Central memory CD4-positive, alpha-beta T cell (primary cell): ENCODE results near the gene ROBO1.
"Not testable (repeated sequence)": the region's sequence is repeated elsewhere in the genome, so short reads cannot be mapped to it uniquely, and the experiment has no call there.

ENCODE experiments used
- DNase-seq: peaks from one replicate; pipeline ENCODE4 v3.0.0; 2022

Gene ROBO1

DNA sequence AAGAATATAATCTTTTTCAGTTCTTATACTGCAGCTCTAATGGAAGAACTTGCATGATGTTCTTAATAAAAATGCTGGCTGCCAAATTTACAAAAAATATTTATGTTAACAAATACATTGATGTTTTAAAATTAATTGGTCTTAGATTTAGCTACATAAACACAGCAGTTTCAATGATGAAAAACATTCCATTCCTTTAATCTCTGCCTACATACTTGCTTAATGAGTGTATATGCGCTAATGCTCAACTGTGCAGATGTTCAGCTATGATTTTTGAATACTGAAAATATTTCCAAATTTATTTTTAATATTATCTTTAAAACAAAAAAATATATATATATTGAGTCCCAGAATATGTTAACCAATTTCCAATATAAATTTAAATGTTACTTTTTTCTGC is 867.4 kb downstream of the ROBO1 start:
- no peak for DNase-seq

DNA sequence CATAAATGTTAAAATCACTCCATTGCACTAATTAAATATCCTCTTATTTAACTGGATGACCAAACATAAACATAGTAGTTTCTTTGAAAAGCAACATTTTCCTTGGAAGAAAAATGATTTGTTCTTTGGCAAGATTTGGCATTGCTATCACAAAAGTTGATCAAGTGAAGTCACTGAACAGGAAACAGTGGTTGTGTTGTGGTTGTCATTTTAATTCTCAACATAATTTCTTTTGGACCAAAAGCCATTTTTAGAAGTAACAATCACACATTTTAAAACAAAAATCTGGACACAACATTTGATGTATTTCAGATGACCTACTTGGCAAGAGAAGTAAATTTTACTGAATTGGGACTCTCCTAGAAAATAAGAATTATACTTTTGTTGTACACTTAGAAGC is 872.3 kb downstream of the ROBO1 start:
- DNase-seq: no peak

- DNase-seq: no peak
Observed at GRCh38 chr3:78894787-78895186, 873.0 kb downstream of the ROBO1 start.

DNA sequence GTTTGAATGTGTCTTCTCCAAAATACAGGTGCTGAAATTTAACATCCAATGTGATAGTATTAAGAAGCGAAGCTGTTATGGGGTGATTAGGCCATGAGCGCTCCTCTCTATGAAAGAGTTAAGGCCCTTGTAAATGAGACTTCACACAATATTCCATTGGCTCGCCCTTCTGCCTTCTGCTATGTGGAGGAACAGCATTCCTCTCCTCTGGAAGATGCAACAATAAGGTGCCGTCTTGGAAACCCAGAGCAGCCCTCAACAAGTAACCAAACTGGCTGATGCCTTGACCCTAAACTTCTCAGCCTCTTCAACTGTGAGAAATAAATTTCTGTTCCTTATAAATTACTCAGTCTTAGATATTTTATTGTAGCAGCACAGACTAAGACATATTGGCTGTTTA is 874.6 kb downstream of the ROBO1 start:
- DNase-seq: no peak

GRCh38 chr3:78889348-78889747 is 878.5 kb downstream of the ROBO1 start:
- DNase-seq: no peak

GRCh38 chr3:78888635-78889034 is 879.2 kb downstream of the ROBO1 start:
- no peak for DNase-seq

GRCh38 chr3:78887547-78888011 is 880.2 kb downstream of the ROBO1 start:
- no peak for DNase-seq

- DNase-seq: no peak
Observed at GRCh38 chr3:78887029-78887428, 880.8 kb downstream of the ROBO1 start.

GRCh38 chr3:78884567-78884966 is 883.2 kb downstream of the ROBO1 start:
- DNase-seq: not testable (repeated sequence)

DNA sequence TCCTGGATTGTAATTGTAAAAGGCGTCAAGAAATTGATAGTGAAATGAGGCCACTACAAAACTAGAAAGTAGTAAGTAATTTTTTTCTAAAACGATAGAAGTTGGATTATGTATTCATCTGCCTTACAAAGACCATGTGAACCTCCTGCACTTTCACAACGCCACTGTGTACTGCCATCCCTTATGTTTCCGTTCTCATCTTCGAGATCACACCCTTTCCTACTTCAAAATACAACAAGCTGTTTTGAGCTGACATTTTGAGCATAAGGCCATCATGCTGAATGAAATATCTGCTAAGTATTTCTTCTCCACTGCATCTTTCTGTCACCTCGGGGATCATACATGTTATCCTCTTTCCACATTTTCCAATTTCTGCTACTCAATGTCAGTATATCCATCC is 885.5 kb downstream of the ROBO1 start:
- no peak for DNase-seq

GRCh38 chr3:78881501-78881900 is 886.3 kb downstream of the ROBO1 start:
- no peak for DNase-seq

- no peak for DNase-seq
Observed at GRCh38 chr3:78880603-78881461, 887.0 kb downstream of the ROBO1 start.

DNA sequence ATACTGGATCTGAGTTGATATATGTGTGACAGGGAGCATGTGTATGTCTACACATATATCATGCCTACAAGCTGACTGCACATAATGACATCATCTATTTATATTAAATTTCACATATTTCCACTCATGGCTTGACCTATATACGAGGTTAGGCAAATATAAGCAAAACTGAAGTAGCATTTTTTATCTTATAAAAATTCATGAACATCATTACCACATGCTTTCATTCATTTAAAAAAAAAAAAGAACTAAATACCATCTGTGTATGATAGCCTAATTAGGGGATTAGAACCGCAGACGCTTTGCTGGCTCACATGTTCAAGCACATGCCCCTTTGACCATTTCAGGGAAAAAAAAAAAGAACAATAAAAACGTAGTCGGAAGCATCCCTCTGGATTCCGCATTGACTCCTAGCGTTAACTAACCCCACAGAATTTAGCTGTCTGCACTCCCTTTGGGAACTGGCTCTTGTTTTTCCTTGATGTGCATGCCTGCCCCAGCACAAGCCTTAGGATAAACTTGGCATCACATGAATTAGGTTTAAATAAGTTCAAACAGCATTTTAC is 888.4 kb downstream of the ROBO1 start:
- no peak for DNase-seq

- DNase-seq: no peak
Observed at GRCh38 chr3:78878789-78879188, 889.0 kb downstream of the ROBO1 start.

GRCh38 chr3:78878011-78878410 is 889.8 kb downstream of the ROBO1 start:
- DNase-seq: no peak

GRCh38 chr3:78875851-78876250 is 891.9 kb downstream of the ROBO1 start:
- no peak for DNase-seq

DNA sequence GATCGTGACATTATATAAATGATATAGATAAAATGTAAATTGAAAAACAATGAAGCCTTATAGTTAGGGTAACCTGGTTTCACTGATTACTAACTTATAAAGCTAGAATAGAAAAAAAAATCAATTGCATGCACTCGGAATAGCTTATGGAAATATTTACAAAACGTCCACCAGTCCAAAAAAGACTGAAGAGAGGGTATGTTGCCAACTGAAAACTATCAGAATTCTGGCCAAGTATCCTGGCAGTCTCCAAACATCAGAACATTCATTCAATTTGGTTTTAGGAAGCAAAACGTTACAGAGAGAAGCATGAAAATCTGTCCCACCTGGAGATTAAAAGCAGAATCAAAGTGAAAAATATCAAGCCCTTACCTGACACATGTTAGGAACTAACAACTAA is 892.4 kb downstream of the ROBO1 start:
- no peak for DNase-seq

DNA sequence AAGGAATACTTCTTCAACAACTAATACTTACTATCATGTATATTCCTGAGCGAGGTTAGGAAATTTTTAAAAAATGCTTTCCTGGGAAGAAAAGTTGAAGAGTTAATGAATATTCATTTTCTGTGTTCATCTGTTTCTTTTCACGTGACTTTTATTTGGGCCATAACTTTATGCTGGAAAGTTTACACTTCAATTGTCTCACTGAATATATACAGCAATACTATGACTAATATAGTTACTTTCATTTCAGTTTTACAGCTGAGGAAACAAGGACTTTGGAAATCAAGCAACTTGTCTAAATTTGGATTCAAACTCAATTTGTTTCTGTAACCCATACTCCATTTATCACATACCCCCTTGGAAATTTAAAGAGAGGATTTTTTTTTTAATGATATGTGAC is 894.2 kb downstream of the ROBO1 start:
- DNase-seq: no peak

- DNase-seq: no peak
Observed at GRCh38 chr3:78872195-78872594, 895.6 kb downstream of the ROBO1 start.

- DNase-seq: no peak
Observed at GRCh38 chr3:78871048-78871447, 896.8 kb downstream of the ROBO1 start.

DNA sequence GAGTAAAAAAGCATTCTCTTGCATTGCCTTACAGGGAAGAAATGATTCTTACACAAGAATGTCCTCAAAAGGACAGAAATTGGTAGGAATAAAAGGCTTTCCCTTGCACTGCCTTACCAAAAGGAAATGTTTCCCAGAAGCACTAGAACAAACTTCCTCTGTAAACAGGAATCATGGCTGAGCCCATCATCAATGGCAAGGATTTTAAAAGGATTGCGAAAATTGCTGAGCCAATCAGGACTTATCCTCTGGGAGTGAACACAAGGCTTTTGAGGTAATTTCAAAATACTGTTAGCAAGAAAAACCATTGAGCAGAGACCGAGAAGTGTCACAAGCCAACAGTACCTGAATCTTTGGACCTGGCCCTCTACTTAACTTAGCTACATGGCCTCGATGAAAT is 897.3 kb downstream of the ROBO1 start:
- DNase-seq: no peak

DNA sequence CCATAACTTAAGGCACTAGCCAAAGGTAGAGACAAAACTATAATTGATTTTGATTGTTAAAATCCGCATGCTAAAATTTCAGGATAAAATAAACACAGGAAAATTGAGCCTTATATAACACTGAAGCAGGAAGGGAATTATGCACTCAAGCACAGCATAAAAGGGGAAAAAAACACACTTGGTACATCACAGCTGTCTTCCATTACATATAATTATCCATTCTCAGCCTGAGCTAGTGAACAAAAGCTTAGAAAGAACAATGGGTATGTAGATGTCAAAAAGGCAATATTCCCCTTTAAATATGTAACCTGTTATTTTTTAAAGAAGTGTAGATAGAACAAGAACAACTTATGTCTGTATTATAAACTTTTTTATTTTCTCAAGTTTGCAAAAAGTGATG is 899.2 kb downstream of the ROBO1 start:
- DNase-seq: no peak

DNA sequence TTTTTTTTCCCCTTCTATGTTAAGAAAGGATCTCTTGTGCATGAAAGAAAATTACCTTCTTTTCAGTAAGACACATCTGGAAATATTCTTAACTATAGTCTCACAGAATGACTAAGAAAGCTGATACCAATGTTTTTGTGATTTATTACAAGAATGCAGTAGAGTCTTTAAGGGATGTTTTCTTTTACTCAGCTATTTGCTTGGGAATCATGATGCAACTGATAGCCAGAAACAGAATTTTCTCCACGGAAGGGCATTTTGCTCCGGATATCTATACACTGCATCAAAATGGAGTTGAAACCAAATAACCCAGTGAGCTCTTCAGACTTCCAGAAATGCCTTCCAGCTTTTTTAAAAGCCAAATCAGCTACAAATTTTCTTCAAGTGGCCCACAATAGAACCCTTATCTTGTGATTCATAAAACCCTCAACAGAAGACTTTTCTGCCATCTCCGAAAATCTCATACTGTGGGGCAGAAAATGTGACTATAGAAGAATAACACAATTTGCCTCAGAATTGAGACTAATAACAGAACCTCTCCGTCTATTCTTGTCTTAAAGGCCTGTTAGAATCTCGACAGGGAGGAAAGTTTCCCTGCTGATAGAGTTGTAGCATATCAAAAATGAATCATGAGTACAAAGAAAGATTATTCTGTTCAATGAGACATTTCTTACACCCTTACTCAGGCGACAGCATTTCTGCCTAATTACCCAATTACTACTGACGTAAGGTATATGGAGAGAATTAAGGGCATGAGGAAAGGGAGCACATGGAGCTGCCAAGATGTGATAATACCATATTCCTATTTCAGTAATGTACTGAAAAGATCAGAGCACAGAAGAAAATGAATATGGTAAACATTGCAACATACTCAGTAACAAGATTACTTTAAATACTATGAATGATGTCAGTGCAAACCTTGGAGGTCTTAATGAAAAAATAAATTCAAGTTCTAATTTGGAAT is 900.1 kb downstream of the ROBO1 start:
- no peak for DNase-seq
